SK-N-SH (cell line): ENCODE data around the gene KIF1A.

Experiments used
- EZH2phosphoT487 ChIP-seq: fragments of 200-600 bp; sonication (generic); IDR thresholded peaks from 2 replicates; pipeline ENCODE4 v1.6.1; 2017; ENCODE audit warnings: low read depth, mixed run types, mild to moderate bottlenecking, antibody characterized with exemption, moderate library complexity, borderline replicate concordance
- FOXM1 ChIP-seq: IDR thresholded peaks from 2 replicates; pipeline ENCODE4 v1.4.0; 2012; ENCODE audit warnings: low read depth, mild to moderate bottlenecking
- GABPA ChIP-seq: IDR thresholded peaks from 2 replicates; pipeline ENCODE4 v1.4.0; 2012; ENCODE audit warnings: low read depth, mild to moderate bottlenecking
- JUND ChIP-seq: IDR thresholded peaks from 2 replicates; pipeline ENCODE4 v1.4.0; 2012
- MXI1 ChIP-seq: IDR thresholded peaks from 2 replicates; pipeline ENCODE4 v1.6.1; 2012; ENCODE audit warnings: mild to moderate bottlenecking, low read depth, low read length, improper control_type of control experiment
- NRF1 ChIP-seq: IDR thresholded peaks from 2 replicates; pipeline ENCODE4 v1.6.1; 2012; ENCODE audit warnings: low read depth, mild to moderate bottlenecking, low read length
- PBX3 ChIP-seq: IDR thresholded peaks from 2 replicates; pipeline ENCODE4; 2012
- POLR2AphosphoS5 ChIP-seq: IDR thresholded peaks from 2 replicates; pipeline ENCODE4 v1.6.1; 2012; ENCODE audit warnings: low read depth, low read length
- RXRA ChIP-seq: IDR thresholded peaks from 2 replicates; pipeline ENCODE4 v1.4.0; 2012; ENCODE audit warnings: low read depth, mild to moderate bottlenecking, borderline replicate concordance
- TAF1 ChIP-seq: IDR thresholded peaks from 2 replicates; pipeline ENCODE4 v1.6.1; 2012; ENCODE audit warnings: low read depth, mild to moderate bottlenecking, low read length, moderate library complexity, borderline replicate concordance
- TEAD4 ChIP-seq: IDR thresholded peaks from 2 replicates; pipeline ENCODE4 v1.4.0; 2012; ENCODE audit warnings: mild to moderate bottlenecking, borderline replicate concordance; ENCODE audit not compliant: insufficient read depth
- TF ChIP-seq, protein P1 (sequence below): fragments of 200-600 bp; sonication (generic); IDR thresholded peaks from 2 replicates; pipeline ENCODE4 v1.6.1; 2017; ENCODE audit warnings: antibody characterized with exemption, mild to moderate bottlenecking, moderate library complexity
- TF ChIP-seq, protein P2 (sequence below): IDR thresholded peaks from 2 replicates; pipeline ENCODE4 v1.6.1; 2012; ENCODE audit warnings: mild to moderate bottlenecking, low read depth, low read length, moderate library complexity

DNA sequence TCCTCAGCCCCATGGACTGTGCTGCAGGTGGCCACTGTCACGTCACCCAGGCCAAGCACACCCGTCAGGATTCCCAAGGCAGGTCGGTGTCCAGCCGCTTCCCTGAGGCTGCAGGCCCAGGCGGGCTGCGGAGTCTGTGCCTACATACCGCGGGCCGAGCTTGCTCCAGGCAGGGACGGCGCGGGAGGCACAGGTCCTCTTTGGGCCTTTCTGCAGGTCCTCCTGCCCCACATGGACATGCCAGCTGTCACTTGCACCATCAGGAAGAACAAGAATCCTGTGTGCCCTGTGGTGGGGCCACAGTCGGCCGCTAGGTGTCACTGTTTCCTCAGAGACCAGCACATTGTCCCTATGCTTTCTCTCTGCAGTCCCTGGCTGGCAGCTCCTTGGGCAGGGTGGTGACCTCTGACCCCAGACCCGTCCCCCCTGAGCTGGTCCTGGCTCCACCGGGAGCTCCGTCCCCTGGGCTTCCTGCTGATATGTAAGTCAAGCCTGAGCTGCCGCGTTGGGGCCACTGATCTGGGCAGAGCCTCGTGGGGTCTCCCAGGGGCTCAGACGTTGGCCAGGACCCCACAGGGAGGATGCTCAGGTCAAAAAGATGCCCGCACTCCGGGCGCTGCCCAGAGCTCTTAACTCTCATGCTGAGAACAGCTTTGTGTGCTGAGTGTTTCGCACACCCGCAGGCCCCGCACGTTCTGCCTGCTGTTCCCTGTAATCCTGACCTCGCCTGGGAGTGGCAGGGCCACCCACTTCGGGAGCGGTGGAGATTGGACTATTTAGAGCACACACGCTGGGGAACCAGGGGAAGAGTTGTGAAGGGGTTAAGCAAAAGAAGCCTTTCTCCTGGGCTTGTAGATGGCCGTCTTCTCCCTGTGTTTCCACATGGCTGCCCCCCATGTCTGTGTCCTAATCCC lies 31.3 kb upstream of the KIF1A start:
- TF ChIP-seq RXRA (no peak), TEAD4 (no peak), GABPA (no peak), TAF1 (no peak), MXI1 (peak; percentile 66; the same call in 1 of the 2 replicates), EZH2phosphoT487 (no peak), POLR2AphosphoS5 (no peak), NRF1 (no peak), PBX3 (no peak), JUND (no peak), FOXM1 (no peak)
- TF ChIP-seq, protein P1, sequence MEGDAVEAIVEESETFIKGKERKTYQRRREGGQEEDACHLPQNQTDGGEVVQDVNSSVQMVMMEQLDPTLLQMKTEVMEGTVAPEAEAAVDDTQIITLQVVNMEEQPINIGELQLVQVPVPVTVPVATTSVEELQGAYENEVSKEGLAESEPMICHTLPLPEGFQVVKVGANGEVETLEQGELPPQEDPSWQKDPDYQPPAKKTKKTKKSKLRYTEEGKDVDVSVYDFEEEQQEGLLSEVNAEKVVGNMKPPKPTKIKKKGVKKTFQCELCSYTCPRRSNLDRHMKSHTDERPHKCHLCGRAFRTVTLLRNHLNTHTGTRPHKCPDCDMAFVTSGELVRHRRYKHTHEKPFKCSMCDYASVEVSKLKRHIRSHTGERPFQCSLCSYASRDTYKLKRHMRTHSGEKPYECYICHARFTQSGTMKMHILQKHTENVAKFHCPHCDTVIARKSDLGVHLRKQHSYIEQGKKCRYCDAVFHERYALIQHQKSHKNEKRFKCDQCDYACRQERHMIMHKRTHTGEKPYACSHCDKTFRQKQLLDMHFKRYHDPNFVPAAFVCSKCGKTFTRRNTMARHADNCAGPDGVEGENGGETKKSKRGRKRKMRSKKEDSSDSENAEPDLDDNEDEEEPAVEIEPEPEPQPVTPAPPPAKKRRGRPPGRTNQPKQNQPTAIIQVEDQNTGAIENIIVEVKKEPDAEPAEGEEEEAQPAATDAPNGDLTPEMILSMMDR: peak; percentile 83
- TF ChIP-seq, protein P2, sequence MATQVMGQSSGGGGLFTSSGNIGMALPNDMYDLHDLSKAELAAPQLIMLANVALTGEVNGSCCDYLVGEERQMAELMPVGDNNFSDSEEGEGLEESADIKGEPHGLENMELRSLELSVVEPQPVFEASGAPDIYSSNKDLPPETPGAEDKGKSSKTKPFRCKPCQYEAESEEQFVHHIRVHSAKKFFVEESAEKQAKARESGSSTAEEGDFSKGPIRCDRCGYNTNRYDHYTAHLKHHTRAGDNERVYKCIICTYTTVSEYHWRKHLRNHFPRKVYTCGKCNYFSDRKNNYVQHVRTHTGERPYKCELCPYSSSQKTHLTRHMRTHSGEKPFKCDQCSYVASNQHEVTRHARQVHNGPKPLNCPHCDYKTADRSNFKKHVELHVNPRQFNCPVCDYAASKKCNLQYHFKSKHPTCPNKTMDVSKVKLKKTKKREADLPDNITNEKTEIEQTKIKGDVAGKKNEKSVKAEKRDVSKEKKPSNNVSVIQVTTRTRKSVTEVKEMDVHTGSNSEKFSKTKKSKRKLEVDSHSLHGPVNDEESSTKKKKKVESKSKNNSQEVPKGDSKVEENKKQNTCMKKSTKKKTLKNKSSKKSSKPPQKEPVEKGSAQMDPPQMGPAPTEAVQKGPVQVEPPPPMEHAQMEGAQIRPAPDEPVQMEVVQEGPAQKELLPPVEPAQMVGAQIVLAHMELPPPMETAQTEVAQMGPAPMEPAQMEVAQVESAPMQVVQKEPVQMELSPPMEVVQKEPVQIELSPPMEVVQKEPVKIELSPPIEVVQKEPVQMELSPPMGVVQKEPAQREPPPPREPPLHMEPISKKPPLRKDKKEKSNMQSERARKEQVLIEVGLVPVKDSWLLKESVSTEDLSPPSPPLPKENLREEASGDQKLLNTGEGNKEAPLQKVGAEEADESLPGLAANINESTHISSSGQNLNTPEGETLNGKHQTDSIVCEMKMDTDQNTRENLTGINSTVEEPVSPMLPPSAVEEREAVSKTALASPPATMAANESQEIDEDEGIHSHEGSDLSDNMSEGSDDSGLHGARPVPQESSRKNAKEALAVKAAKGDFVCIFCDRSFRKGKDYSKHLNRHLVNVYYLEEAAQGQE: no peak
